ENCODE data around the gene FTL. TPM values are rescaled to one million over a fixed set of nuclear protein-coding genes. Genes with fewer than 3 reads are reported as not detected.
A peak's percentile ranks its signal among the peaks of the same experiment; 100 is the strongest.

The FTL gene
- total RNA-seq, 1 donor from 2014 or later, result 662 TPM

DNA sequence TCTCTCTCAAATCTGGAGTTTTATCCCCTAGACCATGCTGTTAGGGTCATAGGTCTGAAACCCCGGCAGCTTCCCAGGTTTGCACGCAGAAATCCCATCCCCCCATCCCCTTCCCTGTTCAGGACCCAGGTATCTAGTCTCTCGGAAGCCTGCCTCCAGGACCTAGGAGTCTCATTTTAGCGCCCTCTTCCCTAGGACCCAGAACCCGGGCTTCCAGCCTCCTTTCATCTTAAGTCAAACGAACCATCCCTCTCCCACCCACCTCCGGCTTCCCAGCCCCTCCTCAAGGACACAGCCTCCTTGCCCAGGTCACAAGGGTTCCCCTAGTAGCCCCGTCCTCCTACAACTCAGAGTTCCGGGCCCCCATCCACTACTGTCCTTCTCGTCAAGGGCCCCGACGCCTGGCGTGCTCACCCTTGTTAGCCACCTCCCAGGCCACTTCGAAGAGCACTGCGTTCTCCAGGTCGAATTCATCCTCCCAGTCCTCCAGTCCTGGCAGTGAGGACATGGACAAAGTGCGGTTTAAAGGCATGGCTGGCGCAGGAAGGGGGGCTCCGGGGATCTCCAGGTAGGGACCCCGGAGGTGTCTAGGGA, 27.6 kb downstream of the FTL start:
- H3K27ac Mint-ChIP-seq, result peak overlapping the region; percentile 96
- peaks cover 24% of the 10 kb centered on the region for H3K36me3 Mint-ChIP-seq (ENCODE audit: low read depth)
- no peaks in the 10 kb centered on the region for H3K9me3 Mint-ChIP-seq
- peak overlapping the region; percentile 94 for H3K4me3 Mint-ChIP-seq
- intact Hi-C loops (cut with micrococcal nuclease), result loop anchor here (1.0 to 5.0 kb wide), 18 partner anchors 27 to 665 kb away; partner anchors contain the start of genes ALDH16A1, BAX, BCAT2 and C19orf73
- H3K27me3 Mint-ChIP-seq (ENCODE audit: insufficient read depth), result no peaks in the 10 kb centered on the region
- H3K4me1 Mint-ChIP-seq (ENCODE audit: low read depth), result peaks cover 43% of the 10 kb centered on the region
- no peak for DNase-seq (ENCODE audit: low spot score)

GRCh38 chr19:48993175-48994034, 28.3 kb downstream of the FTL start, which contains the start of the genes GYS1 and RUVBL2:
Gene GYS1, minus strand, starts transcription at chr19:48993309. Its CDS starts 197 bp downstream, at chr19:48993112.
Gene RUVBL2, plus strand, starts transcription at chr19:48993887. Its CDS starts 25 bp downstream, at chr19:48993912.
- no peaks in the 10 kb centered on the region for H3K27me3 Mint-ChIP-seq (ENCODE audit: insufficient read depth)
- intact Hi-C loops (cut with micrococcal nuclease), result loop anchor here (1.0 to 5.0 kb wide), 18 partner anchors 26 to 666 kb away; partner anchors contain the start of genes ALDH16A1, BAX, BCAT2 and C19orf73
- H3K9me3 Mint-ChIP-seq, result no peaks in the 10 kb centered on the region
- peak within 1 kb of the TSS; percentile 94 for H3K4me3 Mint-ChIP-seq
- DNase-seq (ENCODE audit: low spot score), result peak; percentile 99
- peaks cover 38% of the 10 kb centered on the region for H3K4me1 Mint-ChIP-seq (ENCODE audit: low read depth)
- H3K27ac Mint-ChIP-seq, result peak within 1 kb of the TSS; percentile 96
- peaks cover 20% of the 10 kb centered on the region for H3K36me3 Mint-ChIP-seq (ENCODE audit: low read depth)

DNA sequence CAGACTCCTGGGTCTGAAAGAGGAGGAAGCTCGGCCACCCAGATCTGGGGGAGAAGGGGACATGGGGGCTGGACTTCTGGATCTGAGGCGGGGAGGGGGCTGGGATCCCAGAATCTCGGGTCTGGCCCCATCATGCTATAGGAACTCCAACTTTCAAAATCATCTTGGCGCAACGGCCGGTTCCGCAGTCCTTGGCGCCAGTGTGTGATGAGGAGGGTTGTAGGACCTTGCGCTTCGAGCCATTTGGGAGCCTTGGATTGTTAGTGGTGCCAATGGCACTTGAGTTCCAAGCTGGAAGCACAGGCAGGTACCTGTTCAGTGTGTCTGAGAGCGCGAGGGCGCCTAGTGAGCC, 28.9 kb downstream of the FTL start:
- no peak for DNase-seq (ENCODE audit: low spot score)
- Mint-ChIP-seq H3K4me3 (peak overlapping the region; percentile 94), H3K27ac (peak overlapping the region; percentile 96), H3K9me3 (no peaks in the 10 kb centered on the region), H3K36me3 (ENCODE audit: low read depth) (peaks cover 15% of the 10 kb centered on the region), H3K4me1 (ENCODE audit: low read depth) (peaks cover 35% of the 10 kb centered on the region), H3K27me3 (ENCODE audit: insufficient read depth) (no peaks in the 10 kb centered on the region)
- intact Hi-C loops (cut with micrococcal nuclease), result loop anchor here (5.0 kb wide), 3 partner anchors 38 to 667 kb away; partner anchors contain the start of genes CGB2 and EMP3

DNA sequence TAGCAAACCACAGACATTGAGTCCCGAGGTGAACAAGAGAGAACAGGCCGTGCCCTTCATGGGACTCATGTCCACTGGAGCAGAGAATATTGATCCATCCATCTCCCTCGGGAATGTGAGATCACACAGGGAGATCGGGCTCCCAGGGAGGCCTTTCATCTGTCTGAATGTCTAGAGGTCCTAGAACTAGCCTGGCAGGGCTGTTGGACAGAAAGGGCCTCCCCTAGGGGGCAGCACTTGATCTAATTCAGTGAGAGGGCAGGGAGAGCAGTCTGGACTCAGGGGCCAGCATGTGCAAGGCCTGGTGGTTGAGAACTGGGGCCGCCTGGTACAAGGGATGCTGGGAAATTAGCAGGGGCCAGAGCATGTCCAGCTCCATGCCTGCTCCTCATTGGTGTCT, 32.9 kb downstream of the FTL start:
- no peak overlapping the region for H3K4me3 Mint-ChIP-seq
- H3K9me3 Mint-ChIP-seq, result no peaks in the 10 kb centered on the region
- peak overlapping the region; percentile 24 for H3K27ac Mint-ChIP-seq
- no peaks in the 10 kb centered on the region for H3K27me3 Mint-ChIP-seq (ENCODE audit: insufficient read depth)
- H3K36me3 Mint-ChIP-seq (ENCODE audit: low read depth), result peaks cover 19% of the 10 kb centered on the region
- DNase-seq (ENCODE audit: low spot score), result peak; percentile 38
- intact Hi-C loops (cut with micrococcal nuclease), result no loop called here
- peaks cover 31% of the 10 kb centered on the region for H3K4me1 Mint-ChIP-seq (ENCODE audit: low read depth)

DNA sequence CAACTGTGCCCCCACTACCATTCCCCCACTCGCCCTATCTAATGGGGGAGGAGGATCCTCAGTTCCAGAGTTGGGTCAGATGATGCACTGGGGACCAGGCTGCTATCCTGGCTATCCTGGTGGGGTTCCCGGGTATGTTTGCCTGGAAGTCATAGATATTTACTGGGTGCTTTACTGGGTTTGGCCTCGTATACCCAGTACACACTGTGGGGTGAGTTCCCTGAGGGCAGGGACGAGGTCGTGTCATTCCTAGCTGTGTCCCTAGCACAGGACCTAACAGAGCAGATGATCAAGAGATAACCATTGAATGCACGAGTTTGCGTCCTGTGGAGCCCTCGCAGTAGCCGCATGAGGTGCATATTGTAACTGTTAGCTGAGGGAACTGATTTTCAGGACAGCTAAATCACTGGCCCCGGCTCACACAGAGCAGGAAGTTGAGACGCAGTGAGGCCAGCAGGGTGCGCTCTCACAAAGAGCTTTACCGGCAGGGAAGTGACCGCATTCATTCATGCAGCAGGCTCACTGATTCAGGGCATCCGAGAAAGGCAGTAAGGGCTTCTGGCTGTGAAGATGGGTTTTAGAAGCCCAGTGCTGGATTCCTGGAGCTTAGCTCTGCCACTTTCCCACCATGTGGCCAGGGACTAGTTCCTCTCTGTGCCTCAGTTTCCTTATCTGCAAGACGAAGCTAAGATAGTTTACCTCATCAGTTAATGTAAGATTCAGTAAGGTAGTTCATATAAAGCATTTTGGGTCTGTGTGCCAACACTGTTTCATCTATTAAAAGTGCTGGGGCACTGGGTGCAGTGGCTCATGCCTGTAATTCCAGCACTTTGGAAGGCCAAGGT, 34.6 kb downstream of the FTL start:
- Mint-ChIP-seq H3K36me3 (ENCODE audit: low read depth) (peaks cover 19% of the 10 kb centered on the region), H3K4me1 (ENCODE audit: low read depth) (peaks cover 20% of the 10 kb centered on the region), H3K4me3 (no peak overlapping the region), H3K27ac (no peak overlapping the region), H3K9me3 (no peaks in the 10 kb centered on the region), H3K27me3 (ENCODE audit: insufficient read depth) (no peaks in the 10 kb centered on the region)
- intact Hi-C loops (cut with micrococcal nuclease), result no loop called here
- DNase-seq (ENCODE audit: low spot score), result peak; percentile 51

DNA sequence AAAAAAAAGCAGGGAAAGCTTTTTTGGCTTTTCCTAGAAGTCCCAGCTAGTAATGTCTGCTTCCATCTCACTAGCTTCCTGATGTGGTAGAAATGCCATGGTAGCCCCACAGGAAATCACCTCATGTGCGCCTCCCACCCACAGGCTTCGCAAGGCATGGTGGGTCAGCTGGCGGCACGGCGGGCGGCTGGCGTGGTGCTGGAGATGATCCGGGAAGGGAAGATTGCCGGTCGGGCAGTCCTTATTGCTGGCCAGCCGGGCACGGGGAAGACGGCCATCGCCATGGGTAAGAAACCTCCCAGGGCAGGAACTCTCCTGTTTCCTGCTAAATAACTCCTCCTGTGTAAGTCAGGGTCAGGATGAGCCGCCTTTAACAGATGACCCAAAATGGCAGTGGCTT, 39.0 kb downstream of the FTL start:
- Mint-ChIP-seq H3K9me3 (no peaks in the 10 kb centered on the region), H3K4me1 (ENCODE audit: low read depth) (peaks cover 9% of the 10 kb centered on the region), H3K27me3 (ENCODE audit: insufficient read depth) (no peaks in the 10 kb centered on the region), H3K36me3 (ENCODE audit: low read depth) (peaks cover 27% of the 10 kb centered on the region), H3K27ac (no peak overlapping the region), H3K4me3 (no peak overlapping the region)
- intact Hi-C loops (cut with micrococcal nuclease), result no loop called here
- no peak for DNase-seq (ENCODE audit: low spot score)

DNA sequence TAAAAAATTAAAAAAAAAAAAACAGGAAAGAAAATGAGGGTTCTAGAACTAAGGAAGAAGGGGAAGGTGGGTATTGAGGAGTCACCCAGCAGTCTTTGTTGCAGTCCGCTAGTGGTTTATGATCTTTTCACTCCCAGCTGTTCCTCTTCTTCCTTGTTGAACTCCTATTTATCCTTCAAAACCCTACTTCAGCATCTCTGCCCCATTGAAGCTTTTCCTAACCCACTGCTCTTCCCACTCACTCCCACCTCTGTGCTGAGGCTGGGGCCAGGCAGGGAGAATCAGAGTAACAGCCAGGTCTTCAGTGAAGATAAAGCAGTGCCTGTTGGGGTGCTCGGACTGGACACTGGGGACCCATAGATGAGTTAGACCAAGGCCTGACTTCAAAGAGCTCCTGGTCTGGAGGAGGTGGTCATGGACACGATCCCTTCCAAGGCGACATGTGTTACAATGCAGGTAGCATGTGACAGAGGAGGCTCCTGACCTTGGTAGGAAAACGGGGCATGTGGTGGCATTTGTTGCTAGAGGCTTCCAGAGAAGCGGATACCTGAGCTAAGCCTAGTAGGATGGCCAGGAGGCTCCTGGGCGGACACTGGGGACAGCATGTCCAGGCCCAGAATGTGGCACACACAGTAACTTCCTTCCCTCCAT, 40.0 kb downstream of the FTL start:
- H3K27ac Mint-ChIP-seq, result no peak overlapping the region
- no peaks in the 10 kb centered on the region for H3K27me3 Mint-ChIP-seq (ENCODE audit: insufficient read depth)
- no peak for DNase-seq (ENCODE audit: low spot score)
- H3K36me3 Mint-ChIP-seq (ENCODE audit: low read depth), result peaks cover 20% of the 10 kb centered on the region
- no peaks in the 10 kb centered on the region for H3K9me3 Mint-ChIP-seq
- no peaks in the 10 kb centered on the region for H3K4me1 Mint-ChIP-seq (ENCODE audit: low read depth)
- intact Hi-C loops (cut with micrococcal nuclease), result no loop called here
- no peak overlapping the region for H3K4me3 Mint-ChIP-seq

- H3K36me3 Mint-ChIP-seq (ENCODE audit: low read depth), result peaks cover 27% of the 10 kb centered on the region
Observed at GRCh38 chr19:49006905-49007304, 41.8 kb downstream of the FTL start.

DNA sequence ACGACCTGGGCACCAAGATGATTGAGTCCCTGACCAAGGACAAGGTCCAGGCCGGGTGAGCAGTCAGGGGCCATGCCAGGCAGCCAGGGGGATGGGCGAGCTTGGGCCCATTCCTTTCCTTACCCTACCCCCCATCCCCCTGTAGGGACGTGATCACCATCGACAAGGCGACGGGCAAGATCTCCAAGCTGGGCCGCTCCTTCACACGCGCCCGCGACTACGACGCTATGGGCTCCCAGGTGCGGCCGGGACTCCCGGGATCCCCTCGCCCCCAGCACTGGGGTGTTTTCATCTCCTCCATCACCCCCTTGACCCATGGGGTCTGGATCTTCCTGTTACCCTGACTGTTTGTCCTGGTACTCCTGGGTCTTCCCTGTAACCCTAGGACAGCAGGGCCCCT, 44.7 kb downstream of the FTL start:
- intact Hi-C loops (cut with micrococcal nuclease), result no loop called here
- no peak overlapping the region for H3K27ac Mint-ChIP-seq
- no peak for DNase-seq (ENCODE audit: low spot score)
- H3K36me3 Mint-ChIP-seq (ENCODE audit: low read depth), result peaks cover 27% of the 10 kb centered on the region
- no peak overlapping the region for H3K4me3 Mint-ChIP-seq
- no peaks in the 10 kb centered on the region for H3K9me3 Mint-ChIP-seq
- H3K27me3 Mint-ChIP-seq (ENCODE audit: insufficient read depth), result no peaks in the 10 kb centered on the region
- H3K4me1 Mint-ChIP-seq (ENCODE audit: low read depth), result no peaks in the 10 kb centered on the region

More at GRCh38 chr19:49006905-49007304, 41.8 kb downstream of the FTL start:
- no peak for DNase-seq (ENCODE audit: low spot score)
- Mint-ChIP-seq H3K27me3 (ENCODE audit: insufficient read depth) (no peaks in the 10 kb centered on the region), H3K27ac (no peak overlapping the region), H3K4me3 (no peak overlapping the region), H3K9me3 (no peaks in the 10 kb centered on the region), H3K4me1 (ENCODE audit: low read depth) (no peaks in the 10 kb centered on the region)
- intact Hi-C loops (cut with micrococcal nuclease), result no loop called here

DNA sequence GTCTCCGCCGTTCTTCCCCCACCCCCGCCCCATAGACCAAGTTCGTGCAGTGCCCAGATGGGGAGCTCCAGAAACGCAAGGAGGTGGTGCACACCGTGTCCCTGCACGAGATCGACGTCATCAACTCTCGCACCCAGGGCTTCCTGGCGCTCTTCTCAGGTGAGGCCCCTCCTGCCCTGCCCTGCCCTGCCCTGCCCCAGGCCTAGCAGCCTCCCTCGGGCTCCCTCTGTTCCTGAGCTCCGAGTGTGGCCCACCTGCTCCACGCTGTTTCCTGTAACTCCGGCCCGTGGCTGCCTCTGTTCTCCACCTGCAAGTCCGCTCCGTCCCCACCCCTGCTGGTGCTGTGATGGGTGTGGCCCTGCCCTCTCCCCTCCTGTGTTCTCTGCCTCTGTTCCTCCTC, 45.3 kb downstream of the FTL start:
- Mint-ChIP-seq H3K4me3 (no peak overlapping the region), H3K27ac (no peak overlapping the region), H3K36me3 (ENCODE audit: low read depth) (peaks cover 25% of the 10 kb centered on the region), H3K27me3 (ENCODE audit: insufficient read depth) (no peaks in the 10 kb centered on the region), H3K4me1 (ENCODE audit: low read depth) (no peaks in the 10 kb centered on the region), H3K9me3 (no peaks in the 10 kb centered on the region)
- DNase-seq (ENCODE audit: low spot score), result no peak
- intact Hi-C loops (cut with micrococcal nuclease), result no loop called here

DNA sequence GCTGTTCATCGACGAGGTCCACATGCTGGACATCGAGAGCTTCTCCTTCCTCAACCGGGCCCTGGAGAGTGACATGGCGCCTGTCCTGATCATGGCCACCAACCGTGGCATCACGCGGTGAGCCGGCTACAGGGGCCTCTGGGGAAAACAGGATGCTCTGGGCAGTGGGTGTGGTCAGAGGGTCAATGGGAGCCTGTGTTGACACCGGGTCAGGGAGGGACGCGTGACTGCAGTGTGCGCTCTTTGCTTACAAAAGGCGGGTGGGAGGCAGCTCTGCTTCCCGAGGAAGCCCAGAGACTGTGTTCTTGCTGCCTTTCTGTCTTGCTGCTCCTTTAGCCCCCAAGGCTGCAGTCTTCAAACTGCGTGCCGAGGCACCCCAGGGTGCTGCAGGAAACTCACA, 46.1 kb downstream of the FTL start:
- H3K4me1 Mint-ChIP-seq (ENCODE audit: low read depth), result no peaks in the 10 kb centered on the region
- no peaks in the 10 kb centered on the region for H3K27me3 Mint-ChIP-seq (ENCODE audit: insufficient read depth)
- DNase-seq (ENCODE audit: low spot score), result no peak
- H3K9me3 Mint-ChIP-seq, result no peaks in the 10 kb centered on the region
- peaks cover 30% of the 10 kb centered on the region for H3K36me3 Mint-ChIP-seq (ENCODE audit: low read depth)
- no peak overlapping the region for H3K4me3 Mint-ChIP-seq
- intact Hi-C loops (cut with micrococcal nuclease), result no loop called here
- peak overlapping the region; percentile 4 for H3K27ac Mint-ChIP-seq

- H3K4me1 Mint-ChIP-seq (ENCODE audit: low read depth), result peaks cover 8% of the 10 kb centered on the region
- no peak overlapping the region for H3K4me3 Mint-ChIP-seq
- peaks cover 25% of the 10 kb centered on the region for H3K36me3 Mint-ChIP-seq (ENCODE audit: low read depth)
- no peak for DNase-seq (ENCODE audit: low spot score)
- H3K27me3 Mint-ChIP-seq (ENCODE audit: insufficient read depth), result peaks cover 5% of the 10 kb centered on the region
- H3K9me3 Mint-ChIP-seq, result no peaks in the 10 kb centered on the region
- H3K27ac Mint-ChIP-seq, result no peak overlapping the region
- intact Hi-C loops (cut with micrococcal nuclease), result no loop called here
Observed at GRCh38 chr19:49014123-49014869, 49.2 kb downstream of the FTL start.
